OCI-LY1 (cell line): ENCODE results near the gene EN1.

Experiments
- H2AFZ ChIP-seq: fragments of 200-600 bp; sonication (generic), shearing (Covaris generic); 2 replicates; pipeline ENCODE4 v1.6.0; 2014; ENCODE audit warnings: antibody characterized with exemption, mild to moderate bottlenecking, low read length
- H3F3A ChIP-seq: fragments of 200-600 bp; sonication (generic), shearing (Covaris generic); 2 replicates; pipeline ENCODE4 v1.6.0; 2014; ENCODE audit warnings: mild to moderate bottlenecking, antibody characterized with exemption, low read length, moderate library complexity; ENCODE audit not compliant: insufficient read depth
- H3K27ac ChIP-seq: fragments of 200-600 bp; sonication (generic); 2 replicates; pipeline ENCODE4 v1.5.1; 2014; ENCODE audit warnings: low read length, mixed run types, mild to moderate bottlenecking, low read depth; ENCODE audit not compliant: poor library complexity, severe bottlenecking
- H3K27me3 ChIP-seq: fragments of 200-600 bp; sonication (generic); 2 replicates; pipeline ENCODE4 v1.6.0; 2014; ENCODE audit warnings: antibody characterized with exemption, mild to moderate bottlenecking, low read length, moderate library complexity; ENCODE audit not compliant: insufficient read depth
- H3K36me3 ChIP-seq: fragments of 200-600 bp; sonication (generic); 2 replicates; pipeline ENCODE4 v1.6.1; 2014; ENCODE audit warnings: mild to moderate bottlenecking, antibody characterized with exemption, low read length, moderate library complexity, mixed read lengths; ENCODE audit not compliant: insufficient read depth
- H3K4me1 ChIP-seq: fragments of 200-600 bp; sonication (generic); 2 replicates; pipeline ENCODE4 v1.5.1; 2014; ENCODE audit warnings: mild to moderate bottlenecking, low read length, moderate library complexity; ENCODE audit not compliant: insufficient read depth, severe bottlenecking
- H3K4me2 ChIP-seq: fragments of 200-600 bp; sonication (generic), shearing (Covaris generic); 2 replicates; pipeline ENCODE4 v1.6.1; 2014; ENCODE audit warnings: low read length
- H3K4me3 ChIP-seq: fragments of 200-600 bp; sonication (generic); 2 replicates; pipeline ENCODE4 v1.5.1; 2014; ENCODE audit warnings: low read length, low read depth, mild to moderate bottlenecking, mixed read lengths; ENCODE audit not compliant: poor library complexity, severe bottlenecking
- H3K79me2 ChIP-seq: fragments of 200-600 bp; shearing (Covaris generic); 2 replicates; pipeline ENCODE4 v1.6.1; 2016; ENCODE audit warnings: mixed run types, low read length, mixed read lengths; ENCODE audit not compliant: insufficient read depth
- H3K9ac ChIP-seq: fragments of 200-600 bp; sonication (generic), shearing (Covaris generic); 2 replicates; pipeline ENCODE4 v1.6.1; 2014; ENCODE audit warnings: mild to moderate bottlenecking, low read length, mixed read lengths
- H3K9me2 ChIP-seq: fragments of 200-600 bp; sonication (generic), shearing (Covaris generic); 2 replicates; pipeline ENCODE4 v1.6.1; 2014; ENCODE audit warnings: low read depth, mild to moderate bottlenecking, low read length, mixed read lengths
- H3K9me3 ChIP-seq: fragments of 200-600 bp; shearing (Covaris generic); 2 replicates; pipeline ENCODE4 v1.6.1; 2014; ENCODE audit warnings: low read length, mixed read lengths
- H4K20me1 ChIP-seq: fragments of 200-600 bp; sonication (generic), shearing (Covaris generic); 2 replicates; pipeline ENCODE4 v1.6.0; 2016; ENCODE audit warnings: mild to moderate bottlenecking, low read length; ENCODE audit not compliant: insufficient read depth
- EZH2 ChIP-seq: fragments of 200-600 bp; sonication (generic), shearing (Covaris generic); IDR thresholded peaks from 2 replicates; pipeline ENCODE4 v1.8.0; 2017; ENCODE audit warnings: borderline replicate concordance, mixed run types, mild to moderate bottlenecking, antibody characterized with exemption, low read length, moderate library complexity, mixed read lengths
- TF ChIP-seq, protein P1 (sequence below): fragments of 200-600 bp; sonication (generic), shearing (Covaris generic); IDR thresholded peaks from 2 replicates; pipeline ENCODE4 v1.5.1; 2017; ENCODE audit warnings: mild to moderate bottlenecking, antibody characterized with exemption, low read length, moderate library complexity, mixed read lengths

EN1 gene

DNA sequence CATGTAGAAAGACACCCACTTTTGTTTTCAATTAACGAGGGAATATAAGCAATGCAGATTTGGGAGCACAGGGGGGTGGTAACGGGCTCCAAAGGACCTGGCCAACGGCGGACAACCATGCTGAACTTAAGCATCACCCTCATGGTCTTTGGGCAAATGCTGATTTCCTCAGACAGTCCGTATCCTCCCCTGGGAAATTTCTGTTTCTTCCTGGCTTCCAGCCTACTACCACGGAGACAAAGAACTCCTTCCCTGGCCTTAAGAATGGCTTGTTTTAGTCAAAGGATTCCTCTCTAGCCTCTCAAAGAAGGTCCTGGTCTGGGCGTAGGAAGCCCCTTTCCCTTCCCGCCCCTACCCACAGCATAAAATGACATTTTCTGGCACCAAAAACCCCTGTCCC is 34.3 kb downstream of the EN1 start:
- H3K79me2 ChIP-seq = no peaks in the 10 kb centered on the region
- no peaks in the 10 kb centered on the region for H3K9me2 ChIP-seq
- H3K4me3 ChIP-seq = no peak overlapping the region
- H2AFZ ChIP-seq = no peak overlapping the region
- no peak overlapping the region for H3K4me2 ChIP-seq
- H3K27me3 ChIP-seq = no peaks in the 10 kb centered on the region
- no peak overlapping the region for H3K27ac ChIP-seq
- no peaks in the 10 kb centered on the region for H4K20me1 ChIP-seq
- no peaks in the 10 kb centered on the region for H3K9me3 ChIP-seq
- no peaks in the 10 kb centered on the region for H3K4me1 ChIP-seq
- H3K9ac ChIP-seq = no peak overlapping the region
- H3F3A ChIP-seq = no peaks in the 10 kb centered on the region
- H3K36me3 ChIP-seq = no peaks in the 10 kb centered on the region
- no peak for TF ChIP-seq EZH2
- TF ChIP-seq, protein P1, sequence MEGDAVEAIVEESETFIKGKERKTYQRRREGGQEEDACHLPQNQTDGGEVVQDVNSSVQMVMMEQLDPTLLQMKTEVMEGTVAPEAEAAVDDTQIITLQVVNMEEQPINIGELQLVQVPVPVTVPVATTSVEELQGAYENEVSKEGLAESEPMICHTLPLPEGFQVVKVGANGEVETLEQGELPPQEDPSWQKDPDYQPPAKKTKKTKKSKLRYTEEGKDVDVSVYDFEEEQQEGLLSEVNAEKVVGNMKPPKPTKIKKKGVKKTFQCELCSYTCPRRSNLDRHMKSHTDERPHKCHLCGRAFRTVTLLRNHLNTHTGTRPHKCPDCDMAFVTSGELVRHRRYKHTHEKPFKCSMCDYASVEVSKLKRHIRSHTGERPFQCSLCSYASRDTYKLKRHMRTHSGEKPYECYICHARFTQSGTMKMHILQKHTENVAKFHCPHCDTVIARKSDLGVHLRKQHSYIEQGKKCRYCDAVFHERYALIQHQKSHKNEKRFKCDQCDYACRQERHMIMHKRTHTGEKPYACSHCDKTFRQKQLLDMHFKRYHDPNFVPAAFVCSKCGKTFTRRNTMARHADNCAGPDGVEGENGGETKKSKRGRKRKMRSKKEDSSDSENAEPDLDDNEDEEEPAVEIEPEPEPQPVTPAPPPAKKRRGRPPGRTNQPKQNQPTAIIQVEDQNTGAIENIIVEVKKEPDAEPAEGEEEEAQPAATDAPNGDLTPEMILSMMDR = no peak

DNA sequence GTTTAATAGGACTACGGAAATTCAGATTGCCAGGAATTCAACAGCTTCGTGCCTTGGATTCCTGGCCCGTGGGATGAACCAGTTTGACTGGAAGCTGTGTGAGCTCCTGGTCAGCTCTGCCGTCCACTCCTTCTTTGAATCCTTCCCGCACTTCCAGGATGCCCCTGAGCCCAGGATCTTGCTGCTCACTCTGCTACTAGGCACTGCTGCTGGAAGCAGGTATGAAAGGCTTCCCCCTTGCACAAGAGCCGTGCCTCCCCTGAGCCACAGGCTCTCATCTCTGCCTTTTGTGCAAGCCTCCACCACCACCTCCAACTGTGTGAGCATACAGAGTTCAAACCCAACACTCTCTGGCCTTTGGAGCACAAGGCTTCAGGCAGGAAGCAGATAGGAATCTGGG is 34.9 kb downstream of the EN1 start:
- TF ChIP-seq, protein P1 = no peak
- TF ChIP-seq EZH2 = no peak
- Histone ChIP-seq H3K4me1 (no peaks in the 10 kb centered on the region), H3K27ac (no peak overlapping the region), H2AFZ (no peak overlapping the region), H3K9ac (no peak overlapping the region), H3K79me2 (no peaks in the 10 kb centered on the region), H3K4me3 (no peak overlapping the region), H4K20me1 (no peaks in the 10 kb centered on the region), H3K4me2 (no peak overlapping the region), H3K27me3 (no peaks in the 10 kb centered on the region), H3F3A (no peaks in the 10 kb centered on the region), H3K9me3 (no peaks in the 10 kb centered on the region), H3K9me2 (no peaks in the 10 kb centered on the region), H3K36me3 (no peaks in the 10 kb centered on the region)

DNA sequence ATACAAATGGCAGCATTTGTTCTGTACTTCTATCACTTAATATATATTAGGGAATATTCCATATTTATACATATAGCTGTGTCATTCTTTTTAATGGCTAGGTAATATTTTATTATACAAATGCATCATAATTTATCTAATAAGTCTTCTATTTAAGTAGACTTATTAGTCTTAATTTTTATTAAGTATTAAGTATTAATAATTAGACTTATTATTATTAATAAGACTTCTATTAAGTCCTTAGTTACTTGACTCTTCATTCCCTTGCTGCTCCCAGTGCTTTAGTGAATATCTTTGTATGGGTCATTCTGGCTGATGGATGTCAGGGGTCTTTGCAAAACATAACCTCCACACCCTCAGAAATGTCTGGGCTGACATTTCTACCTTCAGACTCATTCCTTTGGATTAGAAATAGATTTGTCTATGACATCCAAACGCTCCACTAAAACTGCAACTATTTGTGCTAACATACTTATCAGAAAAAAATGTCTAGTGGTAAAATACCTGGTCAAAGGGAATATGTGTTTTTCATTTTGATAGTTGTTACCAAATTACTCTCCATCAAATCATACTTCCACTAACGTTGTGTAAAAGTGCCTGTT is 35.8 kb downstream of the EN1 start:
- Histone ChIP-seq H3F3A (no peaks in the 10 kb centered on the region), H3K9ac (no peak overlapping the region), H3K4me2 (no peak overlapping the region), H3K9me3 (no peaks in the 10 kb centered on the region), H3K27ac (no peak overlapping the region), H3K79me2 (no peaks in the 10 kb centered on the region), H3K4me3 (no peak overlapping the region), H3K36me3 (no peaks in the 10 kb centered on the region), H3K27me3 (0 out of 2 replicates have a peak, but pooled peaks cover 5% of the 10 kb centered on the region), H3K9me2 (no peaks in the 10 kb centered on the region), H4K20me1 (no peaks in the 10 kb centered on the region), H3K4me1 (no peaks in the 10 kb centered on the region), H2AFZ (no peak overlapping the region)
- TF ChIP-seq, protein P1 = no peak
- no peak for TF ChIP-seq EZH2
